Hepatocyte (in vitro differentiated cells): ENCODE measurements around the gene DAB1.

ENCODE experiments used
- CTCF ChIP-seq: fragments of 200-600 bp; sonication (generic); IDR thresholded peaks from 2 replicates; pipeline ENCODE4 v1.5.1; 2016; ENCODE audit warnings: antibody characterized with exemption, mild to moderate bottlenecking; ENCODE audit not compliant: poor library complexity
- EZH2 ChIP-seq: fragments of 200-600 bp; sonication (generic); IDR thresholded peaks from 2 replicates; pipeline ENCODE4 v1.6.1; 2016; ENCODE audit warnings: antibody characterized with exemption, mild to moderate bottlenecking, borderline replicate concordance
- EZH2phosphoT487 ChIP-seq: fragments of 200-600 bp; sonication (generic); IDR thresholded peaks from one replicate; pipeline ENCODE4 v1.6.1; 2018; ENCODE audit warnings: antibody characterized with exemption, mild to moderate bottlenecking, low read depth, moderate library complexity; ENCODE audit not compliant: unreplicated experiment, severe bottlenecking

- TF ChIP-seq EZH2 (no peak), CTCF (no peak), EZH2phosphoT487 (no peak)
Observed at GRCh38 chr1:57124170-57124569, 299.7 kb downstream of the DAB1 start.
